ENCODE measurements around the gene ATXN7L3.
"Not testable (repeated sequence)": the region's sequence is repeated elsewhere in the genome, so short reads cannot be mapped to it uniquely, and the experiment has no call there.

The ATXN7L3 gene

GRCh38 chr17:44199553-44200477 is at the start of gene ATXN7L3:
Gene ATXN7L3 (minus strand): TSS chr17:44199884. CDS start chr17:44198070, 1,814 bp downstream.
- peak; percentile 100 for DNase-seq (ENCODE audit: low read depth in 2 of 2)

- no peak for DNase-seq (ENCODE audit: low read depth in 2 of 2)
These were observed 48.4 kb upstream of the ATXN7L3 start for GRCh38 chr17:44247876-44248736.

GRCh38 chr17:44247440-44247841 is 47.8 kb upstream of the ATXN7L3 start:
- DNase-seq (ENCODE audit: low read depth in 2 of 2) = no peak

- DNase-seq (ENCODE audit: low read depth in 2 of 2) = no peak
These were observed 41.5 kb upstream of the ATXN7L3 start for GRCh38 chr17:44241106-44241624.

GRCh38 chr17:44237886-44238285 is 38.2 kb upstream of the ATXN7L3 start:
- DNase-seq (ENCODE audit: low read depth in 2 of 2) = not testable (repeated sequence)

- DNase-seq (ENCODE audit: low read depth in 2 of 2) = no peak
These were observed 36.8 kb upstream of the ATXN7L3 start for GRCh38 chr17:44236444-44236991.

- DNase-seq (ENCODE audit: low read depth in 2 of 2) = no peak
These were observed 35.9 kb upstream of the ATXN7L3 start for GRCh38 chr17:44235583-44235936.

GRCh38 chr17:44233582-44233981 is 33.9 kb upstream of the ATXN7L3 start:
- DNase-seq (ENCODE audit: low read depth in 2 of 2) = no peak

- DNase-seq (ENCODE audit: low read depth in 2 of 2) = no peak
These were observed 32.4 kb upstream of the ATXN7L3 start for GRCh38 chr17:44232061-44232460.

- DNase-seq (ENCODE audit: low read depth in 2 of 2) = no peak
These were observed 30.5 kb upstream of the ATXN7L3 start for GRCh38 chr17:44230140-44230539.

GRCh38 chr17:44229090-44229489 is 29.4 kb upstream of the ATXN7L3 start:
- no peak for DNase-seq (ENCODE audit: low read depth in 2 of 2)

GRCh38 chr17:44223541-44224071 is 23.9 kb upstream of the ATXN7L3 start:
- no peak for DNase-seq (ENCODE audit: low read depth in 2 of 2)

GRCh38 chr17:44222112-44222869 is 22.6 kb upstream of the ATXN7L3 start:
- DNase-seq (ENCODE audit: low read depth in 2 of 2) = no peak

GRCh38 chr17:44221862-44222111 is 22.1 kb upstream of the ATXN7L3 start:
- DNase-seq (ENCODE audit: low read depth in 2 of 2) = no peak

- peak in 1 of 2 donors; percentile 37 for DNase-seq (ENCODE audit: low read depth in 2 of 2)
These were observed 21.6 kb upstream of the ATXN7L3 start for GRCh38 chr17:44221084-44221861.

GRCh38 chr17:44220213-44221083 is 20.8 kb upstream of the ATXN7L3 start:
- peak in 1 of 2 donors; percentile 24 for DNase-seq (ENCODE audit: low read depth in 2 of 2)

- peak; percentile 52 to 55 for DNase-seq (ENCODE audit: low read depth in 2 of 2)
These were observed 20.0 kb upstream of the ATXN7L3 start, which contains the start of gene UBTF for GRCh38 chr17:44219616-44220212. Gene UBTF (minus strand): TSS chr17:44219675. CDS start chr17:44218229, 1,446 bp downstream.

- DNase-seq (ENCODE audit: low read depth in 2 of 2) = peak in 1 of 2 donors; percentile 52
These were observed 19.5 kb upstream of the ATXN7L3 start for GRCh38 chr17:44219108-44219615.

Measured in stimulated activated CD8-positive, alpha-beta memory T cell treated with anti-CD3 and anti-CD28 coated beads, Interleukin-2, amount 100 ng/mL, for 1 hour (primary cell).